Liver (tissue), 9 donors: Measurements from ENCODE around the gene TTYH3. TPM values are rescaled to one million over a fixed set of nuclear protein-coding genes. Genes with fewer than 3 reads are reported as not detected.

Experiments used
- DNase-seq: peaks from one replicate; pipeline ENCODE4 v3.0.0-alpha.2; 2017; ENCODE audit warnings: low spot score
- H3K27ac ChIP-seq, 2 donors: one replicate each; pipeline ENCODE4 v1.7.0; 2013; ENCODE audit warnings: inconsistent platforms in 2 of 2, low read length in 2 of 2, control low read depth in 1 of 2, low read depth in 1 of 2, mild to moderate bottlenecking in 1 of 2
- H3K27me3 ChIP-seq, 4 donors: one replicate each; pipeline versions ENCODE4 v1.6.1 to v1.7.0; 2013; ENCODE audit warnings: low read length in 3 of 4, inconsistent platforms in 1 of 4, mild to moderate bottlenecking in 1 of 4, moderate library complexity in 1 of 4; ENCODE audit not compliant: control insufficient read depth in 4 of 4, insufficient read depth in 4 of 4
- H3K36me3 ChIP-seq, 4 donors: one replicate each; pipeline versions ENCODE4 v1.6.1 to v1.7.0; 2013; ENCODE audit warnings: low read length in 3 of 4, mild to moderate bottlenecking in 3 of 4, low read depth in 1 of 4, moderate library complexity in 1 of 4; ENCODE audit not compliant: control insufficient read depth in 4 of 4, insufficient read depth in 3 of 4
- H3K4me1 ChIP-seq, 4 donors: one replicate each; pipeline versions ENCODE4 v1.6.1 to v1.7.0; 2013; ENCODE audit warnings: low read length in 3 of 4, mild to moderate bottlenecking in 3 of 4, moderate library complexity in 1 of 4; ENCODE audit not compliant: control insufficient read depth in 4 of 4, insufficient read depth in 4 of 4
- H3K4me3 ChIP-seq, 3 donors: one replicate each; pipeline versions ENCODE4 v1.6.1 to v1.7.0; 2013; ENCODE audit warnings: low read length in 3 of 3, control low read depth in 1 of 3, low read depth in 1 of 3, mild to moderate bottlenecking in 1 of 3
- H3K9ac ChIP-seq, 2 donors: one replicate each; pipeline ENCODE4 v1.7.0; 2013; ENCODE audit warnings: low read length in 2 of 2, mild to moderate bottlenecking in 2 of 2, moderate library complexity in 2 of 2, control low read depth in 1 of 2, low read depth in 1 of 2
- H3K9me3 ChIP-seq, 4 donors: one replicate each; pipeline versions ENCODE4 v1.6.1 to v1.7.0; 2013; ENCODE audit warnings: low read length in 3 of 4; ENCODE audit not compliant: control insufficient read depth in 4 of 4
- ATF3 ChIP-seq: IDR thresholded peaks from 2 replicates; pipeline ENCODE4 v1.6.1; 2016; ENCODE audit warnings: antibody characterized with exemption
- CTCF ChIP-seq: fragments of 150-350 bp; IDR thresholded peaks from 2 replicates; pipeline ENCODE4 v1.5.1; 2017; ENCODE audit warnings: improper control_type of control experiment, low read depth, low read length; ENCODE audit not compliant: missing input control
- GABPA ChIP-seq, 2 donors: IDR thresholded peaks in 1 of 2; conservative IDR thresholded peaks in 1 of 2; 2 replicates each; pipeline ENCODE4 v1.6.1; 2016; ENCODE audit warnings: antibody characterized with exemption in 2 of 2, mild to moderate bottlenecking in 1 of 2, moderate library complexity in 1 of 2
- HNF4A ChIP-seq, 2 donors: conservative IDR thresholded peaks; 2 replicates each; pipeline ENCODE4 v1.6.1; 2016; ENCODE audit warnings: antibody characterized with exemption in 2 of 2, mild to moderate bottlenecking in 2 of 2
- HNF4G ChIP-seq: IDR thresholded peaks from 2 replicates; pipeline ENCODE4 v1.6.1; 2016; ENCODE audit warnings: antibody characterized with exemption
- JUND ChIP-seq, 2 donors: IDR thresholded peaks; 2 replicates each; pipeline ENCODE4 v1.6.1; 2016; ENCODE audit warnings: antibody characterized with exemption in 2 of 2
- MAX ChIP-seq: IDR thresholded peaks from 2 replicates; pipeline ENCODE4 v1.6.1; 2016; ENCODE audit warnings: antibody characterized with exemption
- NR2F2 ChIP-seq: IDR thresholded peaks from 2 replicates; pipeline ENCODE4 v1.6.1; 2016; ENCODE audit warnings: antibody characterized with exemption
- RAD21 ChIP-seq, 2 donors: IDR thresholded peaks; 2 replicates each; pipeline ENCODE4 v1.6.1; 2016; ENCODE audit warnings: antibody characterized with exemption in 2 of 2, mild to moderate bottlenecking in 2 of 2
- REST ChIP-seq: IDR thresholded peaks from 2 replicates; pipeline ENCODE4 v1.6.1; 2016; ENCODE audit warnings: antibody characterized with exemption, mild to moderate bottlenecking
- RXRA ChIP-seq, 2 donors: IDR thresholded peaks; 2 replicates each; pipeline ENCODE4 v1.6.1; 2017 to 2018; ENCODE audit warnings: antibody characterized with exemption in 2 of 2, mild to moderate bottlenecking in 1 of 2
- SP1 ChIP-seq: IDR thresholded peaks from 2 replicates; pipeline ENCODE4 v1.6.1; 2018; ENCODE audit warnings: antibody characterized with exemption, mild to moderate bottlenecking
- TAF1 ChIP-seq: conservative IDR thresholded peaks from 2 replicates; pipeline ENCODE4 v1.6.1; 2016; ENCODE audit warnings: antibody characterized with exemption, mild to moderate bottlenecking
- YY1 ChIP-seq: IDR thresholded peaks from 2 replicates; pipeline ENCODE4 v1.6.1; 2016; ENCODE audit warnings: antibody characterized with exemption, mild to moderate bottlenecking
- ZBTB33 ChIP-seq: IDR thresholded peaks from 2 replicates; pipeline ENCODE4 v1.6.1; 2016; ENCODE audit warnings: antibody characterized with exemption
- WGBS: extraction: QIAGEN DNeasy Blood & Tissue Kit; methylation state at CpG from one replicate; pipeline ENCODE4 v1.1.7; 2013; 5-methylcytosine and 5-hydroxymethylcytosine counted together
- polyA plus RNA-seq, 2 donors: library from polyadenylated mRNA; stranded (reverse) in 1 of 2; unstranded in 1 of 2; fragments of 200-250 nt in 1 of 2; fragments of >200 nt in 1 of 2; fragmentation: Nextera tagmentation in 1 of 2; extraction: Ambion mirVana in 1 of 2; gene quantifications; one replicate each; pipeline versions ENCODE4 v1.2.1 to v1.2.3, GENCODE V29; 2013 to 2015
- total RNA-seq, 2 donors: library from RNA; depleted of rRNA; stranded (reverse); fragments of >200 nt; gene quantifications; one replicate each; pipeline ENCODE4 v1.2.3, GENCODE V29; 2014
- donor health status: healthy.
- donor health status: healthy.
- donor health status: healthy.
- donor health status: healthy.
- donor health status: healthy.

Gene TTYH3
- total and polyA plus RNA-seq, 4 donors: 8.2 to 19.6 (median 17.4) TPM

GRCh38 chr7:2628891-2629290 is 2.9 kb upstream of the TTYH3 start:
- TF ChIP-seq HNF4A (conservative IDR thresholded peaks at IDR 0.05): no peak
- no peak for TF ChIP-seq NR2F2
- TF ChIP-seq JUND (IDR thresholded peaks at IDR 0.05): no peak
- no peak for TF ChIP-seq MAX
- TF ChIP-seq ATF3: no peak
- TF ChIP-seq CTCF: no peak
- TF ChIP-seq SP1: no peak
- TF ChIP-seq HNF4G: no peak
- TF ChIP-seq RAD21 (IDR thresholded peaks at IDR 0.05): no peak
- no peak for TF ChIP-seq ZBTB33
- TF ChIP-seq YY1: no peak
- Histone ChIP-seq H3K9me3 (no peaks in the 10 kb centered on the region), H3K9ac (no peak overlapping the region), H3K27ac (peak overlapping the region in 1 of 2 donors; percentile 99), H3K27me3 (no peaks in the 10 kb centered on the region), H3K4me3 (no peak overlapping the region), H3K36me3 (no peaks in the 10 kb centered on the region), H3K4me1 (peaks cover 10 to 40% (median 26%) of the 10 kb centered on the region in 4 donors)
- WGBS: 95% methylated on average over 7 of the region's 7 CpGs
- no peak for DNase-seq

GRCh38 chr7:2629746-2630681 is 1.8 kb upstream of the TTYH3 start:
- Histone ChIP-seq H3K27ac (peak overlapping the region; percentile 97 to 99), H3K4me1 (peaks cover 10 to 49% (median 29%) of the 10 kb centered on the region in 4 donors), H3K27me3 (no peaks in the 10 kb centered on the region), H3K9me3 (no peaks in the 10 kb centered on the region), H3K36me3 (no peaks in the 10 kb centered on the region), H3K9ac (peak overlapping the region; percentile 19 to 71), H3K4me3 (no peak overlapping the region)
- DNase-seq: peak; percentile 54
- WGBS: 27% methylated on average over 21 of the region's 21 CpGs
- peak; percentile 43 to 44 for TF ChIP-seq RAD21 (IDR thresholded peaks at IDR 0.05)
- peak; percentile 87 for TF ChIP-seq ZBTB33
- peak; percentile 84 to 88 for TF ChIP-seq RXRA (IDR thresholded peaks at IDR 0.05)
- peak; percentile 98 for TF ChIP-seq MAX
- no peak for TF ChIP-seq CTCF
- TF ChIP-seq HNF4G: peak; percentile 90
- peak; percentile 8 for TF ChIP-seq ATF3
- TF ChIP-seq NR2F2: peak; percentile 34
- peak; percentile 77 for TF ChIP-seq YY1
- TF ChIP-seq SP1: peak; percentile 98
- TF ChIP-seq TAF1: peak; percentile 30
- TF ChIP-seq GABPA (IDR thresholded peaks at IDR 0.05 in 1 of 2, conservative IDR thresholded peaks at IDR 0.05 in 1 of 2): peak in 1 of 2 donors; percentile 65
- peak; percentile 48 for TF ChIP-seq REST
